Endothelial cell of umbilical vein (primary cell): ENCODE data around the gene FANCD2. TPM values are rescaled to one million over a fixed set of nuclear protein-coding genes. Genes with fewer than 3 reads are reported as not detected.

Experiments
- BruUV-seq: library from RNA; stranded (reverse); fragments of 400-500 nt; replicated peaks from 2 replicates; lab custom pipeline; 2021; lab: Mats Ljungman, UMichigan
- CTCF ChIA-PET: fragments of 300-600, 350-600 bp; sonication (Branson Sonifier 250); formaldehyde crosslinking; loops from one replicate; lab custom pipeline; 2021; ENCODE audit warnings: antibody characterized with exemption, inconsistent platforms; lab: Charles Lee
- POLR2A ChIA-PET: fragments of 300-600, 350-600 bp; sonication (Branson Sonifier 250); formaldehyde crosslinking; loops from one replicate; lab custom pipeline; 2021; ENCODE audit warnings: antibody characterized with exemption, inconsistent platforms; lab: Charles Lee
- DNase-seq: peaks from one replicate; pipeline ENCODE4 v3.0.0-alpha.2; 2011; ENCODE audit warnings: low read depth, low spot score
- FAIRE-seq: peaks from 2 replicates; lab custom pipeline; 2011; peaks lifted over from hg19 to GRCh38; lab: Jason Lieb, UNC
- H2AFZ ChIP-seq: 2 replicates; pipeline ENCODE4 v1.6.0; 2012; ENCODE audit warnings: low read depth, low read length, control low read depth, inconsistent platforms
- H3K27ac ChIP-seq: 2 replicates; pipeline ENCODE4 v1.5.1; 2011; ENCODE audit warnings: low read depth, mild to moderate bottlenecking, control low read depth, low read length, moderate library complexity; ENCODE audit not compliant: insufficient read depth
- H3K27me3 ChIP-seq, 2 experiments: 2 replicates each; pipeline versions ENCODE4 v1.6.0 to v1.6.1; 2011; ENCODE audit warnings: low read length in 2 of 2, mixed read lengths in 1 of 2; ENCODE audit not compliant: control insufficient read depth in 2 of 2, insufficient read depth in 2 of 2
- H3K36me3 ChIP-seq, 2 experiments: 2 replicates in 1 of 2; 3 replicates in 1 of 2; pipeline ENCODE4 v1.5.1; 2011; ENCODE audit warnings: low read length in 2 of 2, mild to moderate bottlenecking in 1 of 2, moderate library complexity in 1 of 2; ENCODE audit not compliant: control insufficient read depth in 2 of 2, insufficient read depth in 2 of 2; ENCODE audit errors: extremely low read depth in 1 of 2
- H3K4me1 ChIP-seq: 3 replicates; pipeline ENCODE4 v1.5.1; 2011; ENCODE audit warnings: mild to moderate bottlenecking, low read length; ENCODE audit not compliant: control insufficient read depth, insufficient read depth; ENCODE audit errors: extremely low read depth
- H3K4me2 ChIP-seq: 2 replicates; pipeline ENCODE4 v1.6.1; 2011; ENCODE audit warnings: low read length, control low read depth, mixed read lengths; ENCODE audit not compliant: insufficient read depth
- H3K4me3 ChIP-seq, 3 experiments: fragments of 200-600 bp in 1 of 3; sonication (generic), shearing (Covaris generic) in 1 of 3; replicated peaks in 1 of 3; 2 replicates each; pipeline ENCODE4 v1.5.1; 2011 to 2016; ENCODE audit warnings: control low read depth in 3 of 3, low read length in 3 of 3, mild to moderate bottlenecking in 2 of 3, inconsistent platforms in 1 of 3, low read depth in 1 of 3, moderate library complexity in 1 of 3; ENCODE audit not compliant: insufficient read depth in 1 of 3
- H3K79me2 ChIP-seq: 2 replicates; pipeline ENCODE4 v1.6.0; 2012; ENCODE audit warnings: low read length, inconsistent platforms; ENCODE audit not compliant: control insufficient read depth, insufficient read depth
- H3K9ac ChIP-seq: replicated peaks from 2 replicates; pipeline ENCODE3; 2011; ENCODE audit warnings: low read length, control low read depth; ENCODE audit not compliant: insufficient read depth; ENCODE audit errors: extremely low read depth
- H3K9me1 ChIP-seq: replicated peaks from 3 replicates; pipeline ENCODE4 v1.6.0; 2011; ENCODE audit warnings: mild to moderate bottlenecking, low read length; ENCODE audit not compliant: control insufficient read depth, insufficient read depth; ENCODE audit errors: extremely low read depth
- H3K9me3 ChIP-seq: replicated peaks from 2 replicates; pipeline ENCODE4 v1.5.1; 2012; ENCODE audit warnings: low read length, inconsistent platforms; ENCODE audit not compliant: control insufficient read depth, insufficient read depth
- H4K20me1 ChIP-seq: replicated peaks from 2 replicates; pipeline ENCODE3; 2011; ENCODE audit warnings: mild to moderate bottlenecking, low read length; ENCODE audit not compliant: control insufficient read depth, insufficient read depth; ENCODE audit errors: extremely low read depth
- CTCF ChIP-seq, 2 donors: IDR thresholded peaks; 1 replicate in 1 of 2; 2 replicates in 1 of 2; pipeline ENCODE4 v1.5.1; 2011; ENCODE audit warnings: low read length in 2 of 2, mild to moderate bottlenecking in 2 of 2, moderate library complexity in 2 of 2, control low read depth in 1 of 2, inconsistent platforms in 1 of 2, low read depth in 1 of 2; ENCODE audit not compliant: insufficient read depth in 1 of 2; ENCODE audit errors: extremely low read depth in 1 of 2
- EZH2 ChIP-seq: IDR thresholded peaks from 2 replicates; pipeline ENCODE4 v1.6.1; 2012; ENCODE audit warnings: borderline replicate concordance, low read depth, mild to moderate bottlenecking, moderate library complexity, low read length, inconsistent platforms; ENCODE audit not compliant: severe bottlenecking
- FOS ChIP-seq: IDR thresholded peaks from 2 replicates; pipeline ENCODE4 v1.6.1; 2011; ENCODE audit warnings: mild to moderate bottlenecking, low read length, moderate library complexity, borderline replicate concordance; ENCODE audit not compliant: insufficient read depth
- GATA2 ChIP-seq: IDR thresholded peaks from 2 replicates; pipeline ENCODE4 v1.7.0; 2011; ENCODE audit warnings: low read depth, mild to moderate bottlenecking, moderate library complexity, mixed read lengths, low read length; ENCODE audit not compliant: insufficient read length, insufficient read depth
- JUN ChIP-seq: IDR thresholded peaks from 2 replicates; pipeline ENCODE4 v1.6.1; 2011; ENCODE audit warnings: borderline replicate concordance, low read depth; ENCODE audit not compliant: insufficient read length, insufficient read depth
- MYC ChIP-seq: IDR thresholded peaks from one replicate; pipeline ENCODE4 v1.6.1; 2011; ENCODE audit warnings: mild to moderate bottlenecking, low read depth, low read length
- POLR2A ChIP-seq: IDR thresholded peaks from 2 replicates; pipeline ENCODE4 v1.6.1; 2012; ENCODE audit warnings: low read depth, mild to moderate bottlenecking, control low read depth, low read length
- POLR2AphosphoS5 ChIP-seq: IDR thresholded peaks from 2 replicates; pipeline ENCODE4 v1.6.1; 2012; ENCODE audit warnings: low read depth, mild to moderate bottlenecking, control low read depth, low read length, moderate library complexity; ENCODE audit not compliant: insufficient read depth
- dilution Hi-C: fragments of 300-500 bp; cut with MboI; formaldehyde crosslinking; loops from one replicate; pipeline ENCODE4 v1.15.0; 2019; ENCODE audit warnings: low sequenced_read_pairs; ENCODE audit not compliant: extremely low pct_ligation_motif_present
- intact Hi-C: fragments of 100-400 bp; cut with micrococcal nuclease; formaldehyde crosslinking; loops from one replicate; pipeline ENCODE4 v1.10.0; 2022
- polyA plus RNA-seq, 4 experiments: library from polyadenylated mRNA; depleted of rRNA in 3 of 4; stranded (reverse) in 3 of 4; unstranded in 1 of 4; fragments of >200 nt; gene quantifications; 2 replicates each; pipeline versions ENCODE4 v1.2.1 to v1.2.3, GENCODE V29; 2011 to 2012; ENCODE audit warnings: missing spikeins in 1 of 4
- total RNA-seq: library from RNA; stranded (reverse); gene quantifications from 2 replicates; pipeline ENCODE4 v1.2.3, GENCODE V29; 2021
- TF ChIP-seq, protein P1 (sequence below): IDR thresholded peaks from 2 replicates; pipeline ENCODE4 v1.6.1; 2011; ENCODE audit not compliant: insufficient read depth, insufficient read length

FANCD2 gene
- total and polyA plus RNA-seq, 2 donors (not counting 3 experiments of a cell fraction or from before 2014, with no cell fraction given) = 8.2 to 26.8 TPM

GRCh38 chr3:10023587-10024310, 2.5 kb upstream of the FANCD2 start:
- Histone ChIP-seq H3K4me3 (no peak overlapping the region), H3K27ac (no peak overlapping the region), H3K9me1 (no peaks in the 10 kb centered on the region), H3K27me3 (no peaks in the 10 kb centered on the region), H4K20me1 (no peaks in the 10 kb centered on the region), H3K36me3 (peaks cover 3 to 8% of the 10 kb centered on the region in 2 experiments), H3K9me3 (no peaks in the 10 kb centered on the region), H3K79me2 (peaks cover 20% of the 10 kb centered on the region), H3K4me1 (peaks cover 13% of the 10 kb centered on the region), H2AFZ (no peak overlapping the region), H3K4me2 (no peak overlapping the region), H3K9ac (no peak overlapping the region)
- FAIRE-seq (no peak), DNase-seq (no peak)
- CTCF ChIA-PET = no interaction called here
- intact Hi-C loops (no loop called here), dilution Hi-C loops (no loop called here)
- POLR2A ChIA-PET = no interaction called here
- BruUV-seq = no TSS peak
- TF ChIP-seq EZH2 = no peak
- TF ChIP-seq GATA2 = no peak
- no peak for TF ChIP-seq CTCF (IDR thresholded peaks at IDR 0.05; ENCODE audit: extremely low read depth in 1 of 2, insufficient read depth in 1 of 2, low read depth in 1 of 2, low read length in 2 of 2)
- no peak for TF ChIP-seq POLR2AphosphoS5
- TF ChIP-seq, protein P1, sequence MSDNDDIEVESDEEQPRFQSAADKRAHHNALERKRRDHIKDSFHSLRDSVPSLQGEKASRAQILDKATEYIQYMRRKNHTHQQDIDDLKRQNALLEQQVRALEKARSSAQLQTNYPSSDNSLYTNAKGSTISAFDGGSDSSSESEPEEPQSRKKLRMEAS = no peak
- TF ChIP-seq MYC = no peak
- TF ChIP-seq JUN = no peak
- TF ChIP-seq POLR2A = no peak
- TF ChIP-seq FOS = no peak
